ENCODE results near the gene USP20. TPM values are rescaled to one million over a fixed set of nuclear protein-coding genes. Genes with fewer than 3 reads are reported as not detected.
A peak's percentile ranks its signal among the peaks of the same experiment; 100 is the strongest.

Gene USP20
- total RNA-seq, 1 donor from 2014 or later = 10.8 TPM

DNA sequence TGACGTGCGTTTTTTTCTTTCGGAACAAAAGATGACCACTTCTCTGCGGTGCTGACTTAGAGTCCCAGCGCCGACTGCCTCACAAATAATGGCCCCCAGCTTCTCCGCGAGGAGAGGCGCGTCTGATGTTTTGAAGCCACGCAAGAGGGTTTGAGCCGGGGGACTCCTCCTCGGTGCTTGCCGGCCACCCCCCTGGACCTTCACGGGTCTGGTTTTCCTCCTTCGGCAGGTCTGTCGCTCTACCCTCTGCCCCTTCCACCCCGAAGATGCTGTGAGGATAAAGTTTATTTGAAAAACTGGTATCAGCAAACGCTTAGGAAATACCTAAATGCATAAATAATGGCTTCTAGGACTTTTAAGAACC, 584 bp downstream of the USP20 start:
- H3K4me3 Mint-ChIP-seq = peak overlapping the region; percentile 96
- Histone ChIP-seq H3K79me2 (ENCODE audit: low read depth) (peaks cover 28% of the 10 kb centered on the region), H3F3A (ENCODE audit: low read depth) (peaks cover 11% of the 10 kb centered on the region), H4K20me1 (ENCODE audit: low read depth) (peaks cover 10% of the 10 kb centered on the region), H3K4me1 (peaks cover 5% of the 10 kb centered on the region), H3K27ac (no peak overlapping the region), H3K4me3 (peak overlapping the region; percentile 90), H3K27me3 (no peaks in the 10 kb centered on the region), H3K4me2 (peak overlapping the region; percentile 97), H3K9me3 (ENCODE audit: low read depth) (no peaks in the 10 kb centered on the region), H2AFZ (replicated peaks) (no peak overlapping the region), H3K9ac (peak overlapping the region; percentile 69), H3K36me3 (no peaks in the 10 kb centered on the region)
- TF ChIP-seq EZH2phosphoT487 (IDR thresholded peaks at IDR 0.05) (no peak), EZH2 (IDR thresholded peaks at IDR 0.05) (no peak)
- TF ChIP-seq, protein P1, sequence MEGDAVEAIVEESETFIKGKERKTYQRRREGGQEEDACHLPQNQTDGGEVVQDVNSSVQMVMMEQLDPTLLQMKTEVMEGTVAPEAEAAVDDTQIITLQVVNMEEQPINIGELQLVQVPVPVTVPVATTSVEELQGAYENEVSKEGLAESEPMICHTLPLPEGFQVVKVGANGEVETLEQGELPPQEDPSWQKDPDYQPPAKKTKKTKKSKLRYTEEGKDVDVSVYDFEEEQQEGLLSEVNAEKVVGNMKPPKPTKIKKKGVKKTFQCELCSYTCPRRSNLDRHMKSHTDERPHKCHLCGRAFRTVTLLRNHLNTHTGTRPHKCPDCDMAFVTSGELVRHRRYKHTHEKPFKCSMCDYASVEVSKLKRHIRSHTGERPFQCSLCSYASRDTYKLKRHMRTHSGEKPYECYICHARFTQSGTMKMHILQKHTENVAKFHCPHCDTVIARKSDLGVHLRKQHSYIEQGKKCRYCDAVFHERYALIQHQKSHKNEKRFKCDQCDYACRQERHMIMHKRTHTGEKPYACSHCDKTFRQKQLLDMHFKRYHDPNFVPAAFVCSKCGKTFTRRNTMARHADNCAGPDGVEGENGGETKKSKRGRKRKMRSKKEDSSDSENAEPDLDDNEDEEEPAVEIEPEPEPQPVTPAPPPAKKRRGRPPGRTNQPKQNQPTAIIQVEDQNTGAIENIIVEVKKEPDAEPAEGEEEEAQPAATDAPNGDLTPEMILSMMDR (IDR thresholded peaks at IDR 0.05) = no peak
- peaks cover 6% of the 10 kb centered on the region for H3K36me3 Mint-ChIP-seq
- H3K9me3 Mint-ChIP-seq = no peaks in the 10 kb centered on the region
- peaks cover 9% of the 10 kb centered on the region for H3K27me3 Mint-ChIP-seq (ENCODE audit: insufficient read depth, low read depth)
- peaks cover 34% of the 10 kb centered on the region for H3K4me1 Mint-ChIP-seq
- peak overlapping the region; percentile 66 for H3K27ac Mint-ChIP-seq
- DNase-seq (ENCODE audit: low spot score) = peak; percentile 85

DNA sequence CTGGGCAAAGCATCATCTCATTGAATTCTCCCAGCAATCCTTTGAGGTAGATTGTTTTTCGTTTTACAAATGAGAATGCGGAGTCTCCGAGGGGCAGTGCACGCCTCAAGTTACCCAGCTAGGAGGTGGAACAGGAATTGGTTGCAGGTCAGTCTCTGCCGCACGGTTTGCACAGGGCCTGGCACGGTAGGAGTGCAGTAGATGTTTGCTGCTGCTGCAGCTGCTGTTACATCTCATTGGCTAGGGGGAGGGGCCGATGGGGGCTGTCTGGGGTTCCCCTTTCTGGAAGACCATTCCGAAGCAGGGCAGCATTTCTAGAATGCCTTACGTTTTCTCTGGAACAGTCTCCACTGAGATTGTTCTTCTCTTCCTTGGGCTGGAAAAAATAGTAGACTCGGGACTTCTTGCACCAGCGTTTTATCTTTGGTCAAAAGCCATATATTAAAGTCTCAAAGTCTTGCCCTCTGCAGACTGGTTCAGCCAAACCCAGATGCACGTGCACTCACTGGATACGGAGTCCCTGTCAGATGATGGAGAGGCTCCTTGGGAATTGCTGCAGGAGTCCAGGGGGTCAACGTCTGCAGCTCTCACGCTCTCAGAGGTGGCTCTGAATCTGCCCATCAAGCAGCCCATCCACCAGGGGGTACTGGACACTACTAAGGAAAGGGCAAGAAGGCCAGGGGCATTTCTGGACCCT, 1.2 kb downstream of the USP20 start:
- H3K4me3 Mint-ChIP-seq = peak overlapping the region; percentile 96
- Histone ChIP-seq H3K4me2 (peak overlapping the region; percentile 97), H3K9me3 (ENCODE audit: low read depth) (no peaks in the 10 kb centered on the region), H3K27me3 (no peaks in the 10 kb centered on the region), H3K36me3 (no peaks in the 10 kb centered on the region), H3K4me1 (peaks cover 5% of the 10 kb centered on the region), H3K79me2 (ENCODE audit: low read depth) (peaks cover 28% of the 10 kb centered on the region), H2AFZ (replicated peaks) (no peak overlapping the region), H4K20me1 (ENCODE audit: low read depth) (peaks cover 10% of the 10 kb centered on the region), H3K4me3 (peak overlapping the region; percentile 90), H3K27ac (no peak overlapping the region), H3F3A (ENCODE audit: low read depth) (peaks cover 11% of the 10 kb centered on the region), H3K9ac (no peak overlapping the region)
- no peaks in the 10 kb centered on the region for H3K9me3 Mint-ChIP-seq
- DNase-seq (ENCODE audit: low spot score) = peak; percentile 11
- H3K27me3 Mint-ChIP-seq (ENCODE audit: insufficient read depth, low read depth) = peaks cover 9% of the 10 kb centered on the region
- H3K4me1 Mint-ChIP-seq = peaks cover 41% of the 10 kb centered on the region
- H3K36me3 Mint-ChIP-seq = peaks cover 5% of the 10 kb centered on the region
- H3K27ac Mint-ChIP-seq = no peak overlapping the region
- no peak for TF ChIP-seq EZH2phosphoT487 (IDR thresholded peaks at IDR 0.05)
- no peak for TF ChIP-seq EZH2 (IDR thresholded peaks at IDR 0.05)
- TF ChIP-seq, protein P1 (IDR thresholded peaks at IDR 0.05) = no peak

DNA sequence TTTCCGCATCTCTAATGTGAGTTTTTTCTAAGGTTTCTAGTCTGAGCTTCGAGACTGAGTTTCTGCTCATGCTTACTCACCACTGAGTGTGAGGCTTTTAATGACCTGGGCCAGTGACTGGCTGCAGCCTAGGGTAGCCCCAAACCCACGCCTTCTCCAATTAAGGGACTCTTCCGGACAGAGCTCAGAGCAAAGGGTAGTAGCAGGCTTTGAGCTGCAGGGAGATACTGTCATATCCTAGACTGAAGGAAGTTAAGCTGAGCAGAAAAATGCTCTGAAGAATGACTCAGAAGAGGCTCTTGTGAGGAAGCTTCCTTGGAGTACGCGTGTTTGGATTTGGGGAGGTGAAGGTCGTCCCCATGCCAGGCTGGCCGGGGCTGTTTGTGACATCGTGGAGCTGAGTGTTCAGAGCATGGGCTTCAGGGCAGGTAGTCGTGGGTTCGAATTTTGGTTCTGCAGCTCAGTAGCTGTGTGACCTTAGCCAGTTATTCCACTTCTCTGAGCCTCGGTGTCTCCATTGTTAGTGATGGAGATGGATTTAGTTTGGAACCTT, 3.5 kb downstream of the USP20 start:
- Histone ChIP-seq H3K27me3 (no peaks in the 10 kb centered on the region), H3K27ac (no peak overlapping the region), H3K79me2 (ENCODE audit: low read depth) (peaks cover 20% of the 10 kb centered on the region), H3K4me3 (no peak overlapping the region), H3K4me2 (no peak overlapping the region), H3K9ac (no peak overlapping the region), H2AFZ (replicated peaks) (no peak overlapping the region), H3F3A (ENCODE audit: low read depth) (peaks cover 11% of the 10 kb centered on the region), H3K4me1 (peaks cover 5% of the 10 kb centered on the region), H3K9me3 (ENCODE audit: low read depth) (no peaks in the 10 kb centered on the region), H3K36me3 (no peaks in the 10 kb centered on the region), H4K20me1 (ENCODE audit: low read depth) (peaks cover 9% of the 10 kb centered on the region)
- peaks cover 2% of the 10 kb centered on the region for H3K36me3 Mint-ChIP-seq
- H3K4me1 Mint-ChIP-seq = peaks cover 49% of the 10 kb centered on the region
- H3K27me3 Mint-ChIP-seq (ENCODE audit: insufficient read depth, low read depth) = peaks cover 9% of the 10 kb centered on the region
- no peak overlapping the region for H3K27ac Mint-ChIP-seq
- TF ChIP-seq EZH2phosphoT487 (IDR thresholded peaks at IDR 0.05) = no peak
- TF ChIP-seq EZH2 (IDR thresholded peaks at IDR 0.05) = no peak
- TF ChIP-seq, protein P1 (IDR thresholded peaks at IDR 0.05) = no peak
- no peak overlapping the region for H3K4me3 Mint-ChIP-seq
- DNase-seq (ENCODE audit: low spot score) = no peak
- no peaks in the 10 kb centered on the region for H3K9me3 Mint-ChIP-seq

Data from neural progenitor cell (in vitro differentiated cells).